ENCODE results near the gene POLE. TPM values are rescaled to one million over a fixed set of nuclear protein-coding genes. Genes with fewer than 3 reads are reported as not detected.

POLE gene
- total and polyA plus RNA-seq, 4 donors = 7.6 to 39.2 (median 19.7) TPM

DNA sequence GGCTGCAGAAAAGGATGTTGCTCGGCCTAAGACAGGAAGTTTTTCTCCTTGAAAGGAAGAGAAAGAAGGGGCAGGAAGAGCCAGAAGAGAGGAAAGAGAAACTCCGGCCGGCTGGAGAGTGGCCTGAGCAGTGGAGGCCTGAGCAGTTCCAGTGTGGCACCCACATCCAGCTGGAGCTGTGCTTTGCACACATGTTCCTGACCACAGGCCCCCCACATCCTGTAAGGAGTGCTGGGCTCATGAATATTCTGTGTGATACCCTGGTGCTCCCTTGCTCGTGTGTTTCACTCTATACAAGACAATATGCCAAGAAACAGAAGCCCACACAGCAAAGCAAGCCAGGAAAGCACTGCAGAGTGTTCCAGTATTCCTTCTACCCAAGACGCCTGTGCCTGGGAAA lies 27.1 kb downstream of the POLE start:
- peaks cover 10 to 89% (median 55%) of the 10 kb centered on the region in 4 donors for H3K36me3 ChIP-seq (ENCODE audit: control insufficient read depth in 4 of 4, insufficient read depth in 3 of 4, low read depth in 1 of 4, low read length in 3 of 4)
- no peaks in the 10 kb centered on the region for H3K4me1 ChIP-seq (ENCODE audit: control insufficient read depth in 4 of 4, insufficient read depth in 4 of 4, low read length in 3 of 4)
- H3K4me3 ChIP-seq (ENCODE audit: low read depth in 1 of 3, low read length in 3 of 3) = no peak overlapping the region
- DNase-seq (ENCODE audit: low spot score) = no peak
- TF ChIP-seq, protein P1, sequence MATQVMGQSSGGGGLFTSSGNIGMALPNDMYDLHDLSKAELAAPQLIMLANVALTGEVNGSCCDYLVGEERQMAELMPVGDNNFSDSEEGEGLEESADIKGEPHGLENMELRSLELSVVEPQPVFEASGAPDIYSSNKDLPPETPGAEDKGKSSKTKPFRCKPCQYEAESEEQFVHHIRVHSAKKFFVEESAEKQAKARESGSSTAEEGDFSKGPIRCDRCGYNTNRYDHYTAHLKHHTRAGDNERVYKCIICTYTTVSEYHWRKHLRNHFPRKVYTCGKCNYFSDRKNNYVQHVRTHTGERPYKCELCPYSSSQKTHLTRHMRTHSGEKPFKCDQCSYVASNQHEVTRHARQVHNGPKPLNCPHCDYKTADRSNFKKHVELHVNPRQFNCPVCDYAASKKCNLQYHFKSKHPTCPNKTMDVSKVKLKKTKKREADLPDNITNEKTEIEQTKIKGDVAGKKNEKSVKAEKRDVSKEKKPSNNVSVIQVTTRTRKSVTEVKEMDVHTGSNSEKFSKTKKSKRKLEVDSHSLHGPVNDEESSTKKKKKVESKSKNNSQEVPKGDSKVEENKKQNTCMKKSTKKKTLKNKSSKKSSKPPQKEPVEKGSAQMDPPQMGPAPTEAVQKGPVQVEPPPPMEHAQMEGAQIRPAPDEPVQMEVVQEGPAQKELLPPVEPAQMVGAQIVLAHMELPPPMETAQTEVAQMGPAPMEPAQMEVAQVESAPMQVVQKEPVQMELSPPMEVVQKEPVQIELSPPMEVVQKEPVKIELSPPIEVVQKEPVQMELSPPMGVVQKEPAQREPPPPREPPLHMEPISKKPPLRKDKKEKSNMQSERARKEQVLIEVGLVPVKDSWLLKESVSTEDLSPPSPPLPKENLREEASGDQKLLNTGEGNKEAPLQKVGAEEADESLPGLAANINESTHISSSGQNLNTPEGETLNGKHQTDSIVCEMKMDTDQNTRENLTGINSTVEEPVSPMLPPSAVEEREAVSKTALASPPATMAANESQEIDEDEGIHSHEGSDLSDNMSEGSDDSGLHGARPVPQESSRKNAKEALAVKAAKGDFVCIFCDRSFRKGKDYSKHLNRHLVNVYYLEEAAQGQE (IDR thresholded peaks at IDR 0.05) = no peak
- TF ChIP-seq GABPA (IDR thresholded peaks at IDR 0.05 in 1 of 2, conservative IDR thresholded peaks at IDR 0.05 in 1 of 2) = no peak
- no peak for TF ChIP-seq FOXA1 (IDR thresholded peaks at IDR 0.05)
- TF ChIP-seq SP1 (IDR thresholded peaks at IDR 0.05) = no peak
- TF ChIP-seq, protein P2, sequence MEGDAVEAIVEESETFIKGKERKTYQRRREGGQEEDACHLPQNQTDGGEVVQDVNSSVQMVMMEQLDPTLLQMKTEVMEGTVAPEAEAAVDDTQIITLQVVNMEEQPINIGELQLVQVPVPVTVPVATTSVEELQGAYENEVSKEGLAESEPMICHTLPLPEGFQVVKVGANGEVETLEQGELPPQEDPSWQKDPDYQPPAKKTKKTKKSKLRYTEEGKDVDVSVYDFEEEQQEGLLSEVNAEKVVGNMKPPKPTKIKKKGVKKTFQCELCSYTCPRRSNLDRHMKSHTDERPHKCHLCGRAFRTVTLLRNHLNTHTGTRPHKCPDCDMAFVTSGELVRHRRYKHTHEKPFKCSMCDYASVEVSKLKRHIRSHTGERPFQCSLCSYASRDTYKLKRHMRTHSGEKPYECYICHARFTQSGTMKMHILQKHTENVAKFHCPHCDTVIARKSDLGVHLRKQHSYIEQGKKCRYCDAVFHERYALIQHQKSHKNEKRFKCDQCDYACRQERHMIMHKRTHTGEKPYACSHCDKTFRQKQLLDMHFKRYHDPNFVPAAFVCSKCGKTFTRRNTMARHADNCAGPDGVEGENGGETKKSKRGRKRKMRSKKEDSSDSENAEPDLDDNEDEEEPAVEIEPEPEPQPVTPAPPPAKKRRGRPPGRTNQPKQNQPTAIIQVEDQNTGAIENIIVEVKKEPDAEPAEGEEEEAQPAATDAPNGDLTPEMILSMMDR (IDR thresholded peaks at IDR 0.05; ENCODE audit: low read depth, low read length, missing input control) = no peak
- TF ChIP-seq YY1 (IDR thresholded peaks at IDR 0.05) = no peak
- TF ChIP-seq, protein P3, sequence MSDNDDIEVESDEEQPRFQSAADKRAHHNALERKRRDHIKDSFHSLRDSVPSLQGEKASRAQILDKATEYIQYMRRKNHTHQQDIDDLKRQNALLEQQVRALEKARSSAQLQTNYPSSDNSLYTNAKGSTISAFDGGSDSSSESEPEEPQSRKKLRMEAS (IDR thresholded peaks at IDR 0.05) = no peak
- no peak for TF ChIP-seq HNF4G (IDR thresholded peaks at IDR 0.05)
- no peak for TF ChIP-seq TAF1 (conservative IDR thresholded peaks at IDR 0.05)
- no peak for TF ChIP-seq JUND (IDR thresholded peaks at IDR 0.05)
- no peak for TF ChIP-seq HNF4A (conservative IDR thresholded peaks at IDR 0.05)
- TF ChIP-seq, protein P4, sequence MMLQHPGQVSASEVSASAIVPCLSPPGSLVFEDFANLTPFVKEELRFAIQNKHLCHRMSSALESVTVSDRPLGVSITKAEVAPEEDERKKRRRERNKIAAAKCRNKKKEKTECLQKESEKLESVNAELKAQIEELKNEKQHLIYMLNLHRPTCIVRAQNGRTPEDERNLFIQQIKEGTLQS (IDR thresholded peaks at IDR 0.05) = no peak
- H3K27me3 ChIP-seq (ENCODE audit: control insufficient read depth in 4 of 4, insufficient read depth in 4 of 4, low read length in 3 of 4) = no peaks in the 10 kb centered on the region
- WGBS = 82% methylated on average over 5 of the region's 5 CpGs
- H3K9ac ChIP-seq (ENCODE audit: low read depth in 1 of 2, low read length in 2 of 2) = no peak overlapping the region
- H3K9me3 ChIP-seq (ENCODE audit: control insufficient read depth in 4 of 4, low read length in 3 of 4) = no peaks in the 10 kb centered on the region
- no peak overlapping the region for H3K27ac ChIP-seq (ENCODE audit: low read depth in 1 of 2, low read length in 2 of 2)

DNA sequence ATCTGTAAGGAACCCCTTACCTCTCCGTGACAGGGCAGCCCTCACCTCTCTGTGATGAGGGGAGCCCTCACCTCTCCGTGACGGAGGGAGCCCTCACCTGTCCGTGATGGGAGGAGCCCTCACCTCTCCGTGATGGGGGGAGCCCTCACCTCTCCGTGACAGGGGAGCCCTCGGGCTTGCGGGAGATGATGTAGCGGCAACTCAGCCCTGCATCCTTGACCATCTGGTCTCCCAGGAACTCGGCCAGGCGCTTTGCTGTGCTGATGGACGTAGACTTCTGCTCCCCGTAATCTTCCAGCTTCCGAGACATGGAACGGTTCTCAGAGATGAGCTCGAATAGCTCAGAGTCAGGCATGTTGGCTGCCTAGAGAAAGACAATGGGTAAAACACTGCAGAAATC lies 28.0 kb downstream of the POLE start:
- no peak overlapping the region for H3K27ac ChIP-seq (ENCODE audit: low read depth in 1 of 2, low read length in 2 of 2)
- no peaks in the 10 kb centered on the region for H3K9me3 ChIP-seq (ENCODE audit: control insufficient read depth in 4 of 4, low read length in 3 of 4)
- no peak for DNase-seq (ENCODE audit: low spot score)
- TF ChIP-seq HNF4G (IDR thresholded peaks at IDR 0.05) (no peak), TAF1 (conservative IDR thresholded peaks at IDR 0.05) (no peak), SP1 (IDR thresholded peaks at IDR 0.05) (no peak), RAD21 (IDR thresholded peaks at IDR 0.05) (no peak), HNF4A (conservative IDR thresholded peaks at IDR 0.05) (no peak), NR2F2 (IDR thresholded peaks at IDR 0.05) (no peak), FOXA1 (IDR thresholded peaks at IDR 0.05) (no peak), GABPA (IDR thresholded peaks at IDR 0.05 in 1 of 2, conservative IDR thresholded peaks at IDR 0.05 in 1 of 2) (no peak), EGR1 (IDR thresholded peaks at IDR 0.05; ENCODE audit: low read depth in 2 of 2) (no peak)
- TF ChIP-seq, protein P5, sequence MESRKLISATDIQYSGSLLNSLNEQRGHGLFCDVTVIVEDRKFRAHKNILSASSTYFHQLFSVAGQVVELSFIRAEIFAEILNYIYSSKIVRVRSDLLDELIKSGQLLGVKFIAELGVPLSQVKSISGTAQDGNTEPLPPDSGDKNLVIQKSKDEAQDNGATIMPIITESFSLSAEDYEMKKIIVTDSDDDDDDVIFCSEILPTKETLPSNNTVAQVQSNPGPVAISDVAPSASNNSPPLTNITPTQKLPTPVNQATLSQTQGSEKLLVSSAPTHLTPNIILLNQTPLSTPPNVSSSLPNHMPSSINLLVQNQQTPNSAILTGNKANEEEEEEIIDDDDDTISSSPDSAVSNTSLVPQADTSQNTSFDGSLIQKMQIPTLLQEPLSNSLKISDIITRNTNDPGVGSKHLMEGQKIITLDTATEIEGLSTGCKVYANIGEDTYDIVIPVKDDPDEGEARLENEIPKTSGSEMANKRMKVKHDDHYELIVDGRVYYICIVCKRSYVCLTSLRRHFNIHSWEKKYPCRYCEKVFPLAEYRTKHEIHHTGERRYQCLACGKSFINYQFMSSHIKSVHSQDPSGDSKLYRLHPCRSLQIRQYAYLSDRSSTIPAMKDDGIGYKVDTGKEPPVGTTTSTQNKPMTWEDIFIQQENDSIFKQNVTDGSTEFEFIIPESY (IDR thresholded peaks at IDR 0.05) = no peak
- TF ChIP-seq, protein P4 (IDR thresholded peaks at IDR 0.05) = no peak
- TF ChIP-seq, protein P2 (IDR thresholded peaks at IDR 0.05; ENCODE audit: low read depth, low read length, missing input control) = no peak
- peaks cover 6 to 90% (median 59%) of the 10 kb centered on the region in 4 donors for H3K36me3 ChIP-seq (ENCODE audit: control insufficient read depth in 4 of 4, insufficient read depth in 3 of 4, low read depth in 1 of 4, low read length in 3 of 4)
- no peak overlapping the region for H3K4me3 ChIP-seq (ENCODE audit: low read depth in 1 of 3, low read length in 3 of 3)
- no peaks in the 10 kb centered on the region for H3K27me3 ChIP-seq (ENCODE audit: control insufficient read depth in 4 of 4, insufficient read depth in 4 of 4, low read length in 3 of 4)
- 96% methylated on average over 16 of the region's 16 CpGs for WGBS
- H3K9ac ChIP-seq (ENCODE audit: low read depth in 1 of 2, low read length in 2 of 2) = no peak overlapping the region
- H3K4me1 ChIP-seq (ENCODE audit: control insufficient read depth in 4 of 4, insufficient read depth in 4 of 4, low read length in 3 of 4) = no peaks in the 10 kb centered on the region
